WTC11 (cell line): ENCODE measurements around the gene UNG.

ENCODE experiments used
- CBFB ChIP-seq: sonication (generic); formaldehyde crosslinking; IDR thresholded peaks from 2 replicates; pipeline ENCODE4 v1.8.1; 2022; ENCODE audit warnings: mild to moderate bottlenecking, low read depth, missing genetic modification reagents
- CREB1 ChIP-seq: sonication (generic); formaldehyde crosslinking; IDR thresholded peaks from 2 replicates; pipeline ENCODE4 v1.8.0; 2023; ENCODE audit warnings: mild to moderate bottlenecking, missing genetic modification reagents
- ETV6 ChIP-seq: sonication (generic); formaldehyde crosslinking; IDR thresholded peaks from 2 replicates; pipeline ENCODE4 v1.8.1; 2022; ENCODE audit warnings: mild to moderate bottlenecking, missing genetic modification reagents
- TEAD4 ChIP-seq: sonication (generic); formaldehyde crosslinking; IDR thresholded peaks from 2 replicates; pipeline ENCODE4 v1.8.0; 2022; ENCODE audit warnings: mild to moderate bottlenecking, missing genetic modification reagents
- TF ChIP-seq, protein P1 (sequence below): fragments of 200-600 bp; IDR thresholded peaks from 2 replicates; pipeline ENCODE4 v1.8.0; 2022; ENCODE audit warnings: antibody characterized with exemption
- TF ChIP-seq, protein P2 (sequence below): sonication (generic); formaldehyde crosslinking; IDR thresholded peaks from 2 replicates; pipeline ENCODE4 v1.8.0; 2023; ENCODE audit warnings: missing genetic modification reagents, mild to moderate bottlenecking, borderline replicate concordance
- TF ChIP-seq, protein P3 (sequence below): sonication (generic); formaldehyde crosslinking; IDR thresholded peaks from 2 replicates; pipeline ENCODE4 v1.8.0; 2022; ENCODE audit warnings: mild to moderate bottlenecking, missing genetic modification reagents
- TF ChIP-seq, protein P4 (sequence below): fragments of 250-450 bp; sonication (Bioruptor Pico); IDR thresholded peaks from 2 replicates; pipeline ENCODE4 v1.9.0; 2021; ENCODE audit warnings: mild to moderate bottlenecking, borderline replicate concordance
- TF ChIP-seq, protein P5 (sequence below): fragments of 250-450 bp; sonication (Bioruptor Pico); IDR thresholded peaks from 2 replicates; pipeline ENCODE4 v1.9.0; 2021; ENCODE audit warnings: moderate library complexity, mild to moderate bottlenecking, inconsistent platforms, borderline replicate concordance

DNA sequence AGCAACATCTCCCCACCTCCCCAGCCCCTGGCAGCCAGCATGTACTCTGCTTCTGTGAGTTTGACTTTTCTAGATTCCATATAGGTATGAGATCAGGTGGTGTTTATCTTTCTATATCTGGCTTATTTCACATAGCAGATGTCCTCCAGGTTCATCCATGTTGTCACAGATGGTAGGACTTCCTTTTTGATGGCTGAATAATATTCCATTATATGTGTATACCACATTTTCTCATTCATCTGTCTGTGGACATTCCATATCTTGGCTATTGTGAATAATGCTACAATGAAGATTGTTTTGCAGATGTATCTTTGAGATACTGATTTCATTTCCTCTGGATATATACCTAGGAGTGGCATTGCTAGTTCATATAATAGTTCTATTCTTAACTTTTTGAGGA is 22.5 kb upstream of the UNG start:
- TF ChIP-seq, protein P1, sequence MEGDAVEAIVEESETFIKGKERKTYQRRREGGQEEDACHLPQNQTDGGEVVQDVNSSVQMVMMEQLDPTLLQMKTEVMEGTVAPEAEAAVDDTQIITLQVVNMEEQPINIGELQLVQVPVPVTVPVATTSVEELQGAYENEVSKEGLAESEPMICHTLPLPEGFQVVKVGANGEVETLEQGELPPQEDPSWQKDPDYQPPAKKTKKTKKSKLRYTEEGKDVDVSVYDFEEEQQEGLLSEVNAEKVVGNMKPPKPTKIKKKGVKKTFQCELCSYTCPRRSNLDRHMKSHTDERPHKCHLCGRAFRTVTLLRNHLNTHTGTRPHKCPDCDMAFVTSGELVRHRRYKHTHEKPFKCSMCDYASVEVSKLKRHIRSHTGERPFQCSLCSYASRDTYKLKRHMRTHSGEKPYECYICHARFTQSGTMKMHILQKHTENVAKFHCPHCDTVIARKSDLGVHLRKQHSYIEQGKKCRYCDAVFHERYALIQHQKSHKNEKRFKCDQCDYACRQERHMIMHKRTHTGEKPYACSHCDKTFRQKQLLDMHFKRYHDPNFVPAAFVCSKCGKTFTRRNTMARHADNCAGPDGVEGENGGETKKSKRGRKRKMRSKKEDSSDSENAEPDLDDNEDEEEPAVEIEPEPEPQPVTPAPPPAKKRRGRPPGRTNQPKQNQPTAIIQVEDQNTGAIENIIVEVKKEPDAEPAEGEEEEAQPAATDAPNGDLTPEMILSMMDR, result no peak
- TF ChIP-seq ETV6 (CRISPR knock-in tag), result no peak
- TF ChIP-seq CREB1, result no peak
- TF ChIP-seq, protein P2, sequence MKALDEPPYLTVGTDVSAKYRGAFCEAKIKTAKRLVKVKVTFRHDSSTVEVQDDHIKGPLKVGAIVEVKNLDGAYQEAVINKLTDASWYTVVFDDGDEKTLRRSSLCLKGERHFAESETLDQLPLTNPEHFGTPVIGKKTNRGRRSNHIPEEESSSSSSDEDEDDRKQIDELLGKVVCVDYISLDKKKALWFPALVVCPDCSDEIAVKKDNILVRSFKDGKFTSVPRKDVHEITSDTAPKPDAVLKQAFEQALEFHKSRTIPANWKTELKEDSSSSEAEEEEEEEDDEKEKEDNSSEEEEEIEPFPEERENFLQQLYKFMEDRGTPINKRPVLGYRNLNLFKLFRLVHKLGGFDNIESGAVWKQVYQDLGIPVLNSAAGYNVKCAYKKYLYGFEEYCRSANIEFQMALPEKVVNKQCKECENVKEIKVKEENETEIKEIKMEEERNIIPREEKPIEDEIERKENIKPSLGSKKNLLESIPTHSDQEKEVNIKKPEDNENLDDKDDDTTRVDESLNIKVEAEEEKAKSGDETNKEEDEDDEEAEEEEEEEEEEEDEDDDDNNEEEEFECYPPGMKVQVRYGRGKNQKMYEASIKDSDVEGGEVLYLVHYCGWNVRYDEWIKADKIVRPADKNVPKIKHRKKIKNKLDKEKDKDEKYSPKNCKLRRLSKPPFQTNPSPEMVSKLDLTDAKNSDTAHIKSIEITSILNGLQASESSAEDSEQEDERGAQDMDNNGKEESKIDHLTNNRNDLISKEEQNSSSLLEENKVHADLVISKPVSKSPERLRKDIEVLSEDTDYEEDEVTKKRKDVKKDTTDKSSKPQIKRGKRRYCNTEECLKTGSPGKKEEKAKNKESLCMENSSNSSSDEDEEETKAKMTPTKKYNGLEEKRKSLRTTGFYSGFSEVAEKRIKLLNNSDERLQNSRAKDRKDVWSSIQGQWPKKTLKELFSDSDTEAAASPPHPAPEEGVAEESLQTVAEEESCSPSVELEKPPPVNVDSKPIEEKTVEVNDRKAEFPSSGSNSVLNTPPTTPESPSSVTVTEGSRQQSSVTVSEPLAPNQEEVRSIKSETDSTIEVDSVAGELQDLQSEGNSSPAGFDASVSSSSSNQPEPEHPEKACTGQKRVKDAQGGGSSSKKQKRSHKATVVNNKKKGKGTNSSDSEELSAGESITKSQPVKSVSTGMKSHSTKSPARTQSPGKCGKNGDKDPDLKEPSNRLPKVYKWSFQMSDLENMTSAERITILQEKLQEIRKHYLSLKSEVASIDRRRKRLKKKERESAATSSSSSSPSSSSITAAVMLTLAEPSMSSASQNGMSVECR (CRISPR knock-in tag), result no peak
- TF ChIP-seq, protein P3, sequence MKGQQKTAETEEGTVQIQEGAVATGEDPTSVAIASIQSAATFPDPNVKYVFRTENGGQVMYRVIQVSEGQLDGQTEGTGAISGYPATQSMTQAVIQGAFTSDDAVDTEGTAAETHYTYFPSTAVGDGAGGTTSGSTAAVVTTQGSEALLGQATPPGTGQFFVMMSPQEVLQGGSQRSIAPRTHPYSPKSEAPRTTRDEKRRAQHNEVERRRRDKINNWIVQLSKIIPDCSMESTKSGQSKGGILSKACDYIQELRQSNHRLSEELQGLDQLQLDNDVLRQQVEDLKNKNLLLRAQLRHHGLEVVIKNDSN (CRISPR knock-in tag), result no peak
- TF ChIP-seq TEAD4 (CRISPR knock-in tag), result no peak
- TF ChIP-seq, protein P4, sequence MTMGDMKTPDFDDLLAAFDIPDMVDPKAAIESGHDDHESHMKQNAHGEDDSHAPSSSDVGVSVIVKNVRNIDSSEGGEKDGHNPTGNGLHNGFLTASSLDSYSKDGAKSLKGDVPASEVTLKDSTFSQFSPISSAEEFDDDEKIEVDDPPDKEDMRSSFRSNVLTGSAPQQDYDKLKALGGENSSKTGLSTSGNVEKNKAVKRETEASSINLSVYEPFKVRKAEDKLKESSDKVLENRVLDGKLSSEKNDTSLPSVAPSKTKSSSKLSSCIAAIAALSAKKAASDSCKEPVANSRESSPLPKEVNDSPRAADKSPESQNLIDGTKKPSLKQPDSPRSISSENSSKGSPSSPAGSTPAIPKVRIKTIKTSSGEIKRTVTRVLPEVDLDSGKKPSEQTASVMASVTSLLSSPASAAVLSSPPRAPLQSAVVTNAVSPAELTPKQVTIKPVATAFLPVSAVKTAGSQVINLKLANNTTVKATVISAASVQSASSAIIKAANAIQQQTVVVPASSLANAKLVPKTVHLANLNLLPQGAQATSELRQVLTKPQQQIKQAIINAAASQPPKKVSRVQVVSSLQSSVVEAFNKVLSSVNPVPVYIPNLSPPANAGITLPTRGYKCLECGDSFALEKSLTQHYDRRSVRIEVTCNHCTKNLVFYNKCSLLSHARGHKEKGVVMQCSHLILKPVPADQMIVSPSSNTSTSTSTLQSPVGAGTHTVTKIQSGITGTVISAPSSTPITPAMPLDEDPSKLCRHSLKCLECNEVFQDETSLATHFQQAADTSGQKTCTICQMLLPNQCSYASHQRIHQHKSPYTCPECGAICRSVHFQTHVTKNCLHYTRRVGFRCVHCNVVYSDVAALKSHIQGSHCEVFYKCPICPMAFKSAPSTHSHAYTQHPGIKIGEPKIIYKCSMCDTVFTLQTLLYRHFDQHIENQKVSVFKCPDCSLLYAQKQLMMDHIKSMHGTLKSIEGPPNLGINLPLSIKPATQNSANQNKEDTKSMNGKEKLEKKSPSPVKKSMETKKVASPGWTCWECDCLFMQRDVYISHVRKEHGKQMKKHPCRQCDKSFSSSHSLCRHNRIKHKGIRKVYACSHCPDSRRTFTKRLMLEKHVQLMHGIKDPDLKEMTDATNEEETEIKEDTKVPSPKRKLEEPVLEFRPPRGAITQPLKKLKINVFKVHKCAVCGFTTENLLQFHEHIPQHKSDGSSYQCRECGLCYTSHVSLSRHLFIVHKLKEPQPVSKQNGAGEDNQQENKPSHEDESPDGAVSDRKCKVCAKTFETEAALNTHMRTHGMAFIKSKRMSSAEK (CRISPR knock-in tag), result no peak
- TF ChIP-seq CBFB (CRISPR knock-in tag), result no peak
- TF ChIP-seq, protein P5, sequence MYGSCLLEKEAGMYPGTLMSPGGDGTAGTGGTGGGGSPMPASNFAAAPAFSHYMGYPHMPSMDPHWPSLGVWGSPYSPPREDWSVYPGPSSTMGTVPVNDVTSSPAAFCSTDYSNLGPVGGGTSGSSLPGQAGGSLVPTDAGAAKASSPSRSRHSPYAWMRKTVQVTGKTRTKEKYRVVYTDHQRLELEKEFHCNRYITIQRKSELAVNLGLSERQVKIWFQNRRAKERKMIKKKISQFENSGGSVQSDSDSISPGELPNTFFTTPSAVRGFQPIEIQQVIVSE (CRISPR knock-in tag), result no peak
